ENCODE data around the gene CAMK2B.

CAMK2B gene

GRCh38 chr7:44240983-44241510, 84.3 kb downstream of the CAMK2B start:
- no peak overlapping the region for H3K4me3 ChIP-seq (ENCODE audit: low read length)
- no peak for TF ChIP-seq ZNF274 (IDR thresholded peaks at IDR 0.05; ENCODE audit: low read depth, low read length)

GRCh38 chr7:44240376-44240775, 85.0 kb downstream of the CAMK2B start:
- H3K4me3 ChIP-seq (ENCODE audit: low read length): no peak overlapping the region
- TF ChIP-seq ZNF274 (IDR thresholded peaks at IDR 0.05; ENCODE audit: low read depth, low read length): no peak

- TF ChIP-seq ZNF274 (IDR thresholded peaks at IDR 0.05; ENCODE audit: low read depth, low read length): no peak
- no peak overlapping the region for H3K4me3 ChIP-seq (ENCODE audit: low read length)
These were observed 86.0 kb downstream of the CAMK2B start for GRCh38 chr7:44239361-44239760.

- H3K4me3 ChIP-seq (ENCODE audit: low read length): no peak overlapping the region
- TF ChIP-seq ZNF274 (IDR thresholded peaks at IDR 0.05; ENCODE audit: low read depth, low read length): no peak
These were observed 87.2 kb downstream of the CAMK2B start for GRCh38 chr7:44238116-44238695.

- no peak overlapping the region for H3K4me3 ChIP-seq (ENCODE audit: low read length)
- TF ChIP-seq ZNF274 (IDR thresholded peaks at IDR 0.05; ENCODE audit: low read depth, low read length): no peak
These were observed 87.7 kb downstream of the CAMK2B start for GRCh38 chr7:44237696-44238095.

GRCh38 chr7:44236333-44236728, 89.1 kb downstream of the CAMK2B start:
- TF ChIP-seq ZNF274 (IDR thresholded peaks at IDR 0.05; ENCODE audit: low read depth, low read length): no peak
- H3K4me3 ChIP-seq (ENCODE audit: low read length): no peak overlapping the region

- no peak for TF ChIP-seq ZNF274 (IDR thresholded peaks at IDR 0.05; ENCODE audit: low read depth, low read length)
- H3K4me3 ChIP-seq (ENCODE audit: low read length): no peak overlapping the region
These were observed 89.6 kb downstream of the CAMK2B start for GRCh38 chr7:44235582-44236332.

GRCh38 chr7:44235066-44235465, 90.3 kb downstream of the CAMK2B start:
- no peak for TF ChIP-seq ZNF274 (IDR thresholded peaks at IDR 0.05; ENCODE audit: low read depth, low read length)
- no peak overlapping the region for H3K4me3 ChIP-seq (ENCODE audit: low read length)

GRCh38 chr7:44232901-44233715, 92.3 kb downstream of the CAMK2B start:
- TF ChIP-seq ZNF274 (IDR thresholded peaks at IDR 0.05; ENCODE audit: low read depth, low read length): no peak
- no peak overlapping the region for H3K4me3 ChIP-seq (ENCODE audit: low read length)

- TF ChIP-seq ZNF274 (IDR thresholded peaks at IDR 0.05; ENCODE audit: low read depth, low read length): no peak
- no peak overlapping the region for H3K4me3 ChIP-seq (ENCODE audit: low read length)
These were observed 93.0 kb downstream of the CAMK2B start for GRCh38 chr7:44232396-44232795.

- no peak for TF ChIP-seq ZNF274 (IDR thresholded peaks at IDR 0.05; ENCODE audit: low read depth, low read length)
- H3K4me3 ChIP-seq (ENCODE audit: low read length): no peak overlapping the region
These were observed 94.3 kb downstream of the CAMK2B start for GRCh38 chr7:44231088-44231487.

- no peak for TF ChIP-seq ZNF274 (IDR thresholded peaks at IDR 0.05; ENCODE audit: low read depth, low read length)
- no peak overlapping the region for H3K4me3 ChIP-seq (ENCODE audit: low read length)
These were observed 95.1 kb downstream of the CAMK2B start for GRCh38 chr7:44230286-44230685.

GRCh38 chr7:44229546-44230105, 95.8 kb downstream of the CAMK2B start:
- TF ChIP-seq ZNF274 (IDR thresholded peaks at IDR 0.05; ENCODE audit: low read depth, low read length): no peak
- no peak overlapping the region for H3K4me3 ChIP-seq (ENCODE audit: low read length)

Data from GM08714 (cell line).